Measurements from ENCODE around the gene SELENON.

SELENON gene

GRCh38 chr1:25866288-25866687 is 66.3 kb downstream of the SELENON start:
- TF ChIP-seq CTCF (IDR thresholded peaks at IDR 0.05; ENCODE audit: control insufficient read depth, insufficient read depth, low read depth, low read length, missing control alignments): no peak
- DNase-seq (ENCODE audit: low read depth): no peak
- H3K4me3 ChIP-seq (ENCODE audit: control insufficient read depth, low read depth, low read length): no peak overlapping the region

GRCh38 chr1:25867210-25867991 is 67.4 kb downstream of the SELENON start:
- DNase-seq (ENCODE audit: low read depth): no peak
- no peak for TF ChIP-seq CTCF (IDR thresholded peaks at IDR 0.05; ENCODE audit: control insufficient read depth, insufficient read depth, low read depth, low read length, missing control alignments)
- H3K4me3 ChIP-seq (ENCODE audit: control insufficient read depth, low read depth, low read length): no peak overlapping the region
